DND-41 (cell line): ENCODE results near the gene RNF168.

Source experiments
- EZH2 ChIP-seq: IDR thresholded peaks from 3 replicates; pipeline ENCODE4 v1.6.1; 2012; ENCODE audit warnings: borderline replicate concordance, low read depth, mild to moderate bottlenecking, moderate library complexity, low read length, inconsistent platforms; ENCODE audit not compliant: severe bottlenecking
- TF ChIP-seq, protein P1 (sequence below): IDR thresholded peaks from 2 replicates; pipeline ENCODE4 v1.5.1; 2012; ENCODE audit warnings: borderline replicate concordance, low read length, moderate library complexity, mild to moderate bottlenecking; ENCODE audit not compliant: poor library complexity, severe bottlenecking; ENCODE audit errors: extremely low read depth

- TF ChIP-seq, protein P1, sequence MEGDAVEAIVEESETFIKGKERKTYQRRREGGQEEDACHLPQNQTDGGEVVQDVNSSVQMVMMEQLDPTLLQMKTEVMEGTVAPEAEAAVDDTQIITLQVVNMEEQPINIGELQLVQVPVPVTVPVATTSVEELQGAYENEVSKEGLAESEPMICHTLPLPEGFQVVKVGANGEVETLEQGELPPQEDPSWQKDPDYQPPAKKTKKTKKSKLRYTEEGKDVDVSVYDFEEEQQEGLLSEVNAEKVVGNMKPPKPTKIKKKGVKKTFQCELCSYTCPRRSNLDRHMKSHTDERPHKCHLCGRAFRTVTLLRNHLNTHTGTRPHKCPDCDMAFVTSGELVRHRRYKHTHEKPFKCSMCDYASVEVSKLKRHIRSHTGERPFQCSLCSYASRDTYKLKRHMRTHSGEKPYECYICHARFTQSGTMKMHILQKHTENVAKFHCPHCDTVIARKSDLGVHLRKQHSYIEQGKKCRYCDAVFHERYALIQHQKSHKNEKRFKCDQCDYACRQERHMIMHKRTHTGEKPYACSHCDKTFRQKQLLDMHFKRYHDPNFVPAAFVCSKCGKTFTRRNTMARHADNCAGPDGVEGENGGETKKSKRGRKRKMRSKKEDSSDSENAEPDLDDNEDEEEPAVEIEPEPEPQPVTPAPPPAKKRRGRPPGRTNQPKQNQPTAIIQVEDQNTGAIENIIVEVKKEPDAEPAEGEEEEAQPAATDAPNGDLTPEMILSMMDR: no peak
- TF ChIP-seq EZH2: no peak
Measured at GRCh38 chr3:196458063-196458462, 45.5 kb downstream of the RNF168 start.
